ENCODE results near the gene FOXP3. TPM values are rescaled to one million over a fixed set of nuclear protein-coding genes. Genes with fewer than 3 reads are reported as not detected.

The FOXP3 gene
- total and polyA plus RNA-seq, 2 donors (not counting 3 experiments of a cell fraction or from before 2014, with no cell fraction given) = 0.06 TPM; not detected in 1

GRCh38 chrX:49273181-49273727, 8.7 kb upstream of the FOXP3 start:
- FAIRE-seq (no peak), DNase-seq (ENCODE audit: low read depth, low spot score) (no peak)
- ChIA-PET POLR2A (no interaction called here), CTCF (no interaction called here)
- no peak overlapping the region for H3K4me2 ChIP-seq (ENCODE audit: insufficient read depth, low read length)
- no peaks in the 10 kb centered on the region for H3K27me3 ChIP-seq (ENCODE audit: control insufficient read depth in 2 of 2, insufficient read depth in 2 of 2, low read length in 2 of 2)
- intact Hi-C loops (cut with micrococcal nuclease) (no loop called here), dilution Hi-C loops (cut with MboI; ENCODE audit: extremely low pct_ligation_motif_present, low sequenced_read_pairs) (no loop called here)
- no peaks in the 10 kb centered on the region for H3K9me3 ChIP-seq (replicated peaks; ENCODE audit: control insufficient read depth, insufficient read depth, low read length)
- peaks cover 17% of the 10 kb centered on the region for H3K79me2 ChIP-seq (ENCODE audit: control insufficient read depth, insufficient read depth, low read length)
- no peak overlapping the region for H2AFZ ChIP-seq (ENCODE audit: low read depth, low read length)
- TF ChIP-seq POLR2AphosphoS5 (IDR thresholded peaks at IDR 0.05; ENCODE audit: insufficient read depth, low read depth, low read length) (no peak), GATA2 (IDR thresholded peaks at IDR 0.05; ENCODE audit: insufficient read depth, insufficient read length, low read depth, low read length) (no peak), FOS (IDR thresholded peaks at IDR 0.05; ENCODE audit: borderline replicate concordance, insufficient read depth, low read length) (no peak), JUN (IDR thresholded peaks at IDR 0.05; ENCODE audit: borderline replicate concordance, insufficient read depth, insufficient read length, low read depth) (no peak), EZH2 (IDR thresholded peaks at IDR 0.05; ENCODE audit: borderline replicate concordance, low read depth, low read length, severe bottlenecking) (no peak), POLR2A (IDR thresholded peaks at IDR 0.05; ENCODE audit: low read depth, low read length) (no peak), MYC (IDR thresholded peaks at IDR 0.05; ENCODE audit: low read depth, low read length) (no peak)
- TF ChIP-seq, protein P1, sequence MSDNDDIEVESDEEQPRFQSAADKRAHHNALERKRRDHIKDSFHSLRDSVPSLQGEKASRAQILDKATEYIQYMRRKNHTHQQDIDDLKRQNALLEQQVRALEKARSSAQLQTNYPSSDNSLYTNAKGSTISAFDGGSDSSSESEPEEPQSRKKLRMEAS (IDR thresholded peaks at IDR 0.05; ENCODE audit: insufficient read depth, insufficient read length) = no peak
- TF ChIP-seq, protein P2, sequence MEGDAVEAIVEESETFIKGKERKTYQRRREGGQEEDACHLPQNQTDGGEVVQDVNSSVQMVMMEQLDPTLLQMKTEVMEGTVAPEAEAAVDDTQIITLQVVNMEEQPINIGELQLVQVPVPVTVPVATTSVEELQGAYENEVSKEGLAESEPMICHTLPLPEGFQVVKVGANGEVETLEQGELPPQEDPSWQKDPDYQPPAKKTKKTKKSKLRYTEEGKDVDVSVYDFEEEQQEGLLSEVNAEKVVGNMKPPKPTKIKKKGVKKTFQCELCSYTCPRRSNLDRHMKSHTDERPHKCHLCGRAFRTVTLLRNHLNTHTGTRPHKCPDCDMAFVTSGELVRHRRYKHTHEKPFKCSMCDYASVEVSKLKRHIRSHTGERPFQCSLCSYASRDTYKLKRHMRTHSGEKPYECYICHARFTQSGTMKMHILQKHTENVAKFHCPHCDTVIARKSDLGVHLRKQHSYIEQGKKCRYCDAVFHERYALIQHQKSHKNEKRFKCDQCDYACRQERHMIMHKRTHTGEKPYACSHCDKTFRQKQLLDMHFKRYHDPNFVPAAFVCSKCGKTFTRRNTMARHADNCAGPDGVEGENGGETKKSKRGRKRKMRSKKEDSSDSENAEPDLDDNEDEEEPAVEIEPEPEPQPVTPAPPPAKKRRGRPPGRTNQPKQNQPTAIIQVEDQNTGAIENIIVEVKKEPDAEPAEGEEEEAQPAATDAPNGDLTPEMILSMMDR (IDR thresholded peaks at IDR 0.05; ENCODE audit: extremely low read depth in 1 of 2, insufficient read depth in 1 of 2, low read depth in 1 of 2, low read length in 2 of 2) = no peak
- H3K9ac ChIP-seq (replicated peaks; ENCODE audit: extremely low read depth, insufficient read depth, low read length) = no peak overlapping the region
- H3K4me3 ChIP-seq (replicated peaks in 1 of 3; ENCODE audit: insufficient read depth in 1 of 3, low read depth in 1 of 3, low read length in 3 of 3) = no peak overlapping the region
- no peaks in the 10 kb centered on the region for H3K36me3 ChIP-seq (ENCODE audit: control insufficient read depth in 2 of 2, extremely low read depth in 1 of 2, insufficient read depth in 2 of 2, low read length in 2 of 2)
- H3K4me1 ChIP-seq (ENCODE audit: control insufficient read depth, extremely low read depth, insufficient read depth, low read length) = no peaks in the 10 kb centered on the region
- BruUV-seq (replicated peaks) = no TSS peak
- no peak overlapping the region for H3K27ac ChIP-seq (ENCODE audit: insufficient read depth, low read depth, low read length)
- H4K20me1 ChIP-seq (replicated peaks; ENCODE audit: control insufficient read depth, extremely low read depth, insufficient read depth, low read length) = no peaks in the 10 kb centered on the region
- H3K9me1 ChIP-seq (replicated peaks; ENCODE audit: control insufficient read depth, extremely low read depth, insufficient read depth, low read length) = no peaks in the 10 kb centered on the region

Measured in endothelial cell of umbilical vein (primary cell).